Measurements from ENCODE around the gene NAA38.
"Not testable (repeated sequence)": the region's sequence is repeated elsewhere in the genome, so short reads cannot be mapped to it uniquely, and the experiment has no call there.

The NAA38 gene

GRCh38 chr17:7818746-7819645, 38.4 kb downstream of the NAA38 start:
- no peak for DNase-seq

GRCh38 chr17:7818026-7818425, 39.3 kb downstream of the NAA38 start:
- no peak for DNase-seq

- DNase-seq = no peak
Observed at GRCh38 chr17:7817643-7817964, 39.8 kb downstream of the NAA38 start.

GRCh38 chr17:7816926-7817642, 40.3 kb downstream of the NAA38 start:
- no peak for DNase-seq

- DNase-seq = no peak
Observed at GRCh38 chr17:7814969-7815368, 42.4 kb downstream of the NAA38 start.

- no peak for DNase-seq
Observed at GRCh38 chr17:7811251-7811650, 46.1 kb downstream of the NAA38 start.

- not testable (repeated sequence) for DNase-seq
Observed at GRCh38 chr17:7809791-7810343, 47.5 kb downstream of the NAA38 start.

GRCh38 chr17:7809086-7809790, 48.1 kb downstream of the NAA38 start:
- no peak for DNase-seq

- DNase-seq = no peak
Observed at GRCh38 chr17:7807206-7807605, 50.2 kb downstream of the NAA38 start.
